ENCODE results near the gene PTDSS2.

The PTDSS2 gene

GRCh38 chr11:518463-519202 lies 68.6 kb downstream of the PTDSS2 start:
- H3K9ac ChIP-seq (ENCODE audit: low read depth, low read length, poor library complexity, severe bottlenecking) = no peak overlapping the region
- no peaks in the 10 kb centered on the region for H4K20me1 ChIP-seq (ENCODE audit: insufficient read depth, low read length, poor library complexity, severe bottlenecking)
- no peaks in the 10 kb centered on the region for H3F3A ChIP-seq (ENCODE audit: low read depth)
- TF ChIP-seq, protein P1, sequence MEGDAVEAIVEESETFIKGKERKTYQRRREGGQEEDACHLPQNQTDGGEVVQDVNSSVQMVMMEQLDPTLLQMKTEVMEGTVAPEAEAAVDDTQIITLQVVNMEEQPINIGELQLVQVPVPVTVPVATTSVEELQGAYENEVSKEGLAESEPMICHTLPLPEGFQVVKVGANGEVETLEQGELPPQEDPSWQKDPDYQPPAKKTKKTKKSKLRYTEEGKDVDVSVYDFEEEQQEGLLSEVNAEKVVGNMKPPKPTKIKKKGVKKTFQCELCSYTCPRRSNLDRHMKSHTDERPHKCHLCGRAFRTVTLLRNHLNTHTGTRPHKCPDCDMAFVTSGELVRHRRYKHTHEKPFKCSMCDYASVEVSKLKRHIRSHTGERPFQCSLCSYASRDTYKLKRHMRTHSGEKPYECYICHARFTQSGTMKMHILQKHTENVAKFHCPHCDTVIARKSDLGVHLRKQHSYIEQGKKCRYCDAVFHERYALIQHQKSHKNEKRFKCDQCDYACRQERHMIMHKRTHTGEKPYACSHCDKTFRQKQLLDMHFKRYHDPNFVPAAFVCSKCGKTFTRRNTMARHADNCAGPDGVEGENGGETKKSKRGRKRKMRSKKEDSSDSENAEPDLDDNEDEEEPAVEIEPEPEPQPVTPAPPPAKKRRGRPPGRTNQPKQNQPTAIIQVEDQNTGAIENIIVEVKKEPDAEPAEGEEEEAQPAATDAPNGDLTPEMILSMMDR (conservative IDR thresholded peaks at IDR 0.05; ENCODE audit: low read length) = 0 out of 2 replicates have a peak, but pooled peaks have one; percentile 19
- no peak for TF ChIP-seq EZH2phosphoT487 (IDR thresholded peaks at IDR 0.05; ENCODE audit: borderline replicate concordance)
- H3K9me3 ChIP-seq (ENCODE audit: insufficient read depth, low read depth, low read length) = no peaks in the 10 kb centered on the region; the same call in 1 of the 2 replicates
- no peak overlapping the region for H3K4me2 ChIP-seq (ENCODE audit: low read depth, low read length, poor library complexity, severe bottlenecking)
- no peak overlapping the region for H3K4me3 ChIP-seq (ENCODE audit: low read length, poor library complexity, severe bottlenecking)
- H3K36me3 ChIP-seq (ENCODE audit: insufficient read depth, low read length) = no peaks in the 10 kb centered on the region
- H3K9me2 ChIP-seq (replicated peaks; ENCODE audit: low read depth, low read length) = no peaks in the 10 kb centered on the region
- no peaks in the 10 kb centered on the region for H3K4me1 ChIP-seq (ENCODE audit: insufficient read depth, low read length, poor library complexity, severe bottlenecking)
- H3K27me3 ChIP-seq (ENCODE audit: insufficient read depth, low read length, poor library complexity, severe bottlenecking) = no peaks in the 10 kb centered on the region
- H2AFZ ChIP-seq (ENCODE audit: low read length) = no peak overlapping the region
- H3K79me2 ChIP-seq (ENCODE audit: insufficient read depth, low read length) = no peaks in the 10 kb centered on the region

GRCh38 chr11:520428-521176 lies 70.5 kb downstream of the PTDSS2 start:
- no peaks in the 10 kb centered on the region for H3K79me2 ChIP-seq (ENCODE audit: insufficient read depth, low read length)
- H4K20me1 ChIP-seq (ENCODE audit: insufficient read depth, low read length, poor library complexity, severe bottlenecking) = no peaks in the 10 kb centered on the region
- no peak for TF ChIP-seq EZH2phosphoT487 (IDR thresholded peaks at IDR 0.05; ENCODE audit: borderline replicate concordance)
- TF ChIP-seq, protein P1 (conservative IDR thresholded peaks at IDR 0.05; ENCODE audit: low read length) = 0 out of 2 replicates have a peak, but pooled peaks have one; percentile 32
- no peaks in the 10 kb centered on the region for H3K9me2 ChIP-seq (replicated peaks; ENCODE audit: low read depth, low read length)
- no peak overlapping the region for H2AFZ ChIP-seq (ENCODE audit: low read length)
- H3K27me3 ChIP-seq (ENCODE audit: insufficient read depth, low read length, poor library complexity, severe bottlenecking) = no peaks in the 10 kb centered on the region
- H3K9ac ChIP-seq (ENCODE audit: low read depth, low read length, poor library complexity, severe bottlenecking) = no peak overlapping the region
- H3K9me3 ChIP-seq (ENCODE audit: insufficient read depth, low read depth, low read length) = no peaks in the 10 kb centered on the region; the same call in 1 of the 2 replicates
- H3F3A ChIP-seq (ENCODE audit: low read depth) = no peaks in the 10 kb centered on the region
- no peak overlapping the region for H3K4me2 ChIP-seq (ENCODE audit: low read depth, low read length, poor library complexity, severe bottlenecking)
- H3K4me3 ChIP-seq (ENCODE audit: low read length, poor library complexity, severe bottlenecking) = no peak overlapping the region
- no peaks in the 10 kb centered on the region for H3K4me1 ChIP-seq (ENCODE audit: insufficient read depth, low read length, poor library complexity, severe bottlenecking)
- H3K36me3 ChIP-seq (ENCODE audit: insufficient read depth, low read length) = no peaks in the 10 kb centered on the region

- no peak overlapping the region for H2AFZ ChIP-seq (ENCODE audit: low read length)
- H3K4me2 ChIP-seq (ENCODE audit: low read depth, low read length, poor library complexity, severe bottlenecking) = no peak overlapping the region
- no peak overlapping the region for H3K4me3 ChIP-seq (ENCODE audit: low read length, poor library complexity, severe bottlenecking)
- no peak overlapping the region for H3K9ac ChIP-seq (ENCODE audit: low read depth, low read length, poor library complexity, severe bottlenecking)
- H4K20me1 ChIP-seq (ENCODE audit: insufficient read depth, low read length, poor library complexity, severe bottlenecking) = no peaks in the 10 kb centered on the region
- no peaks in the 10 kb centered on the region for H3K79me2 ChIP-seq (ENCODE audit: insufficient read depth, low read length)
- H3K9me2 ChIP-seq (replicated peaks; ENCODE audit: low read depth, low read length) = no peaks in the 10 kb centered on the region
- H3K9me3 ChIP-seq (ENCODE audit: insufficient read depth, low read depth, low read length) = no peaks in the 10 kb centered on the region; the same call in 1 of the 2 replicates
- TF ChIP-seq EZH2phosphoT487 (IDR thresholded peaks at IDR 0.05; ENCODE audit: borderline replicate concordance) = no peak
- no peaks in the 10 kb centered on the region for H3F3A ChIP-seq (ENCODE audit: low read depth)
- no peaks in the 10 kb centered on the region for H3K27me3 ChIP-seq (ENCODE audit: insufficient read depth, low read length, poor library complexity, severe bottlenecking)
- H3K4me1 ChIP-seq (ENCODE audit: insufficient read depth, low read length, poor library complexity, severe bottlenecking) = no peaks in the 10 kb centered on the region
- H3K36me3 ChIP-seq (ENCODE audit: insufficient read depth, low read length) = no peaks in the 10 kb centered on the region
Observed at GRCh38 chr11:521177-521688, 71.2 kb downstream of the PTDSS2 start.
